Stimulated activated naive CD8-positive, alpha-beta T cell treated with anti-CD3 and anti-CD28 coated beads, Interleukin-15, amount 100 ng/mL, for 72 hours (primary cell): ENCODE results near the gene ABLIM1.

Experiments used
- ATAC-seq: fragments of 150-1000 bp; cut with Tn5 transposase; 2 replicates; pipeline ENCODE4 v1.10.0; 2021; ENCODE audit warnings: mild to moderate bottlenecking, moderate library complexity
- DNase-seq, 2 donors: peaks; one replicate each; pipeline ENCODE4 v3.0.0; 2021 to 2022
- H3K27ac Mint-ChIP-seq, 2 donors: one replicate each; pipeline ENCODE4 v1.8.0; 2022; ENCODE audit warnings: mild to moderate bottlenecking in 2 of 2, mixed read lengths in 2 of 2, moderate library complexity in 2 of 2
- H3K27me3 Mint-ChIP-seq: one replicate; pipeline ENCODE4 v1.8.0; 2022; ENCODE audit warnings: mixed read lengths
- H3K4me1 Mint-ChIP-seq: one replicate; pipeline ENCODE4 v1.8.0; 2022; ENCODE audit warnings: mild to moderate bottlenecking, mixed read lengths
- H3K4me3 Mint-ChIP-seq, 2 donors: one replicate each; pipeline ENCODE4 v1.8.0; 2022; ENCODE audit warnings: mild to moderate bottlenecking in 2 of 2, mixed read lengths in 2 of 2, moderate library complexity in 1 of 2
- H3K9me3 Mint-ChIP-seq, 2 donors: one replicate each; pipeline ENCODE4 v1.8.0; 2022; ENCODE audit warnings: mixed read lengths in 2 of 2

The ABLIM1 gene

GRCh38 chr10:114485696-114486400, 172.2 kb downstream of the ABLIM1 start:
- H3K9me3 Mint-ChIP-seq = peaks cover 0 to 5% of the 10 kb centered on the region in 2 donors
- no peak overlapping the region for H3K27ac Mint-ChIP-seq
- H3K27me3 Mint-ChIP-seq = no peaks in the 10 kb centered on the region
- peaks cover 59% of the 10 kb centered on the region for H3K4me1 Mint-ChIP-seq
- ATAC-seq (no peak), DNase-seq (no peak)
- H3K4me3 Mint-ChIP-seq = no peak overlapping the region

- no peak for ATAC-seq
- H3K27me3 Mint-ChIP-seq = no peaks in the 10 kb centered on the region
- H3K4me1 Mint-ChIP-seq = peaks cover 71% of the 10 kb centered on the region
- no peak overlapping the region for H3K4me3 Mint-ChIP-seq
- DNase-seq = no peak
- no peak overlapping the region for H3K27ac Mint-ChIP-seq
- H3K9me3 Mint-ChIP-seq = peaks cover 0 to 5% of the 10 kb centered on the region in 2 donors
These were observed 174.5 kb downstream of the ABLIM1 start for GRCh38 chr10:114483575-114483974.

GRCh38 chr10:114482480-114483304, 175.4 kb downstream of the ABLIM1 start:
- no peaks in the 10 kb centered on the region for H3K27me3 Mint-ChIP-seq

GRCh38 chr10:114481055-114481454, 177.0 kb downstream of the ABLIM1 start:
- Mint-ChIP-seq H3K9me3 (peaks cover 0 to 5% of the 10 kb centered on the region in 2 donors), H3K4me1 (peaks cover 64% of the 10 kb centered on the region), H3K4me3 (peak overlapping the region in 1 of 2 donors; percentile 22), H3K27me3 (no peaks in the 10 kb centered on the region), H3K27ac (peak overlapping the region in 1 of 2 donors; percentile 10)
- DNase-seq (no peak), ATAC-seq (no peak)

More at GRCh38 chr10:114482480-114483304, 175.4 kb downstream of the ABLIM1 start:
- H3K9me3 Mint-ChIP-seq = peaks cover 0 to 5% of the 10 kb centered on the region in 2 donors
- peaks cover 66% of the 10 kb centered on the region for H3K4me1 Mint-ChIP-seq
- ATAC-seq (no peak), DNase-seq (no peak)
- no peak overlapping the region for H3K27ac Mint-ChIP-seq
- no peak overlapping the region for H3K4me3 Mint-ChIP-seq

- no peak for ATAC-seq
These were observed 178.2 kb downstream of the ABLIM1 start for GRCh38 chr10:114479836-114480235.

GRCh38 chr10:114479307-114479706, 178.8 kb downstream of the ABLIM1 start:
- DNase-seq (no peak), ATAC-seq (no peak)
- Mint-ChIP-seq H3K4me3 (no peak overlapping the region), H3K27ac (no peak overlapping the region), H3K27me3 (no peaks in the 10 kb centered on the region), H3K4me1 (peaks cover 65% of the 10 kb centered on the region), H3K9me3 (no peaks in the 10 kb centered on the region)

More at GRCh38 chr10:114479836-114480235, 178.2 kb downstream of the ABLIM1 start:
- H3K9me3 Mint-ChIP-seq = peaks cover 0 to under 1% of the 10 kb centered on the region in 2 donors
- H3K27me3 Mint-ChIP-seq = no peaks in the 10 kb centered on the region
- peaks cover 61% of the 10 kb centered on the region for H3K4me1 Mint-ChIP-seq
- no peak for DNase-seq
- H3K4me3 Mint-ChIP-seq = no peak overlapping the region
- no peak overlapping the region for H3K27ac Mint-ChIP-seq

GRCh38 chr10:114478281-114478680, 179.8 kb downstream of the ABLIM1 start:
- Mint-ChIP-seq H3K4me1 (peaks cover 63% of the 10 kb centered on the region), H3K9me3 (no peaks in the 10 kb centered on the region), H3K27ac (peak overlapping the region in 1 of 2 donors; percentile 19), H3K4me3 (no peak overlapping the region), H3K27me3 (no peaks in the 10 kb centered on the region)
- DNase-seq = no peak
- no peak for ATAC-seq

GRCh38 chr10:114477285-114477684, 180.8 kb downstream of the ABLIM1 start:
- ATAC-seq (peak; percentile 28), DNase-seq (no peak)
- Mint-ChIP-seq H3K4me1 (peaks cover 66% of the 10 kb centered on the region), H3K27me3 (no peaks in the 10 kb centered on the region), H3K27ac (peak overlapping the region in 1 of 2 donors; percentile 20), H3K4me3 (no peak overlapping the region), H3K9me3 (no peaks in the 10 kb centered on the region)

GRCh38 chr10:114474989-114475388, 183.1 kb downstream of the ABLIM1 start:
- Mint-ChIP-seq H3K27ac (peak overlapping the region in 1 of 2 donors; percentile 43), H3K4me1 (peaks cover 65% of the 10 kb centered on the region), H3K27me3 (no peaks in the 10 kb centered on the region), H3K4me3 (no peak overlapping the region), H3K9me3 (no peaks in the 10 kb centered on the region)
- DNase-seq (no peak), ATAC-seq (no peak)

GRCh38 chr10:114473776-114474175, 184.3 kb downstream of the ABLIM1 start:
- Mint-ChIP-seq H3K27me3 (no peaks in the 10 kb centered on the region), H3K4me1 (peaks cover 53% of the 10 kb centered on the region), H3K9me3 (no peaks in the 10 kb centered on the region), H3K27ac (no peak overlapping the region), H3K4me3 (no peak overlapping the region)
- ATAC-seq = no peak
- DNase-seq = no peak

- Mint-ChIP-seq H3K4me3 (no peak overlapping the region), H3K27me3 (no peaks in the 10 kb centered on the region), H3K4me1 (peaks cover 49% of the 10 kb centered on the region), H3K27ac (no peak overlapping the region), H3K9me3 (no peaks in the 10 kb centered on the region)
- ATAC-seq = no peak
- DNase-seq = no peak
These were observed 185.2 kb downstream of the ABLIM1 start for GRCh38 chr10:114472877-114473253.

GRCh38 chr10:114471906-114472876, 185.9 kb downstream of the ABLIM1 start:
- Mint-ChIP-seq H3K27ac (no peak overlapping the region), H3K9me3 (no peaks in the 10 kb centered on the region), H3K4me1 (peaks cover 42% of the 10 kb centered on the region), H3K27me3 (no peaks in the 10 kb centered on the region), H3K4me3 (no peak overlapping the region)
- ATAC-seq (no peak), DNase-seq (no peak)

GRCh38 chr10:114470956-114471905, 186.8 kb downstream of the ABLIM1 start:
- DNase-seq = peak; percentile 57 to 64
- peaks cover 38% of the 10 kb centered on the region for H3K4me1 Mint-ChIP-seq
- peak overlapping the region in 1 of 2 donors; percentile 36 for H3K4me3 Mint-ChIP-seq
- no peaks in the 10 kb centered on the region for H3K27me3 Mint-ChIP-seq
- peak; percentile 88 for ATAC-seq
- H3K9me3 Mint-ChIP-seq = no peaks in the 10 kb centered on the region
- H3K27ac Mint-ChIP-seq = peak overlapping the region; percentile 61 to 78

GRCh38 chr10:114470361-114470760, 187.7 kb downstream of the ABLIM1 start:
- H3K4me3 Mint-ChIP-seq = no peak overlapping the region
- ATAC-seq (no peak), DNase-seq (no peak)
- H3K4me1 Mint-ChIP-seq = peaks cover 38% of the 10 kb centered on the region
- no peak overlapping the region for H3K27ac Mint-ChIP-seq
- no peaks in the 10 kb centered on the region for H3K27me3 Mint-ChIP-seq
- no peaks in the 10 kb centered on the region for H3K9me3 Mint-ChIP-seq
